GM18873 (cell line): ENCODE measurements around the gene PDS5B.
"Not testable (repeated sequence)": the region's sequence is repeated elsewhere in the genome, so short reads cannot be mapped to it uniquely, and the experiment has no call there.

ENCODE experiments used
- ATAC-seq: cut with Tn5 transposase; IDR thresholded peaks from one replicate; pipeline ENCODE4 v1.9.1; 2021; ENCODE audit warnings: mild to moderate bottlenecking, moderate library complexity, moderate number of reproducible peaks; ENCODE audit not compliant: unreplicated experiment, low FRiP score

PDS5B gene, protein sequence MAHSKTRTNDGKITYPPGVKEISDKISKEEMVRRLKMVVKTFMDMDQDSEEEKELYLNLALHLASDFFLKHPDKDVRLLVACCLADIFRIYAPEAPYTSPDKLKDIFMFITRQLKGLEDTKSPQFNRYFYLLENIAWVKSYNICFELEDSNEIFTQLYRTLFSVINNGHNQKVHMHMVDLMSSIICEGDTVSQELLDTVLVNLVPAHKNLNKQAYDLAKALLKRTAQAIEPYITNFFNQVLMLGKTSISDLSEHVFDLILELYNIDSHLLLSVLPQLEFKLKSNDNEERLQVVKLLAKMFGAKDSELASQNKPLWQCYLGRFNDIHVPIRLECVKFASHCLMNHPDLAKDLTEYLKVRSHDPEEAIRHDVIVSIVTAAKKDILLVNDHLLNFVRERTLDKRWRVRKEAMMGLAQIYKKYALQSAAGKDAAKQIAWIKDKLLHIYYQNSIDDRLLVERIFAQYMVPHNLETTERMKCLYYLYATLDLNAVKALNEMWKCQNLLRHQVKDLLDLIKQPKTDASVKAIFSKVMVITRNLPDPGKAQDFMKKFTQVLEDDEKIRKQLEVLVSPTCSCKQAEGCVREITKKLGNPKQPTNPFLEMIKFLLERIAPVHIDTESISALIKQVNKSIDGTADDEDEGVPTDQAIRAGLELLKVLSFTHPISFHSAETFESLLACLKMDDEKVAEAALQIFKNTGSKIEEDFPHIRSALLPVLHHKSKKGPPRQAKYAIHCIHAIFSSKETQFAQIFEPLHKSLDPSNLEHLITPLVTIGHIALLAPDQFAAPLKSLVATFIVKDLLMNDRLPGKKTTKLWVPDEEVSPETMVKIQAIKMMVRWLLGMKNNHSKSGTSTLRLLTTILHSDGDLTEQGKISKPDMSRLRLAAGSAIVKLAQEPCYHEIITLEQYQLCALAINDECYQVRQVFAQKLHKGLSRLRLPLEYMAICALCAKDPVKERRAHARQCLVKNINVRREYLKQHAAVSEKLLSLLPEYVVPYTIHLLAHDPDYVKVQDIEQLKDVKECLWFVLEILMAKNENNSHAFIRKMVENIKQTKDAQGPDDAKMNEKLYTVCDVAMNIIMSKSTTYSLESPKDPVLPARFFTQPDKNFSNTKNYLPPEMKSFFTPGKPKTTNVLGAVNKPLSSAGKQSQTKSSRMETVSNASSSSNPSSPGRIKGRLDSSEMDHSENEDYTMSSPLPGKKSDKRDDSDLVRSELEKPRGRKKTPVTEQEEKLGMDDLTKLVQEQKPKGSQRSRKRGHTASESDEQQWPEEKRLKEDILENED (N-terminal part only)

GRCh38 chr13:32586080-32586900 is at the start of gene PDS5B:
Gene PDS5B, plus strand, starts transcription at chr13:32586452. Its CDS starts 62,321 bp downstream, at chr13:32648773.
- ATAC-seq, result peak; percentile 79

DNA sequence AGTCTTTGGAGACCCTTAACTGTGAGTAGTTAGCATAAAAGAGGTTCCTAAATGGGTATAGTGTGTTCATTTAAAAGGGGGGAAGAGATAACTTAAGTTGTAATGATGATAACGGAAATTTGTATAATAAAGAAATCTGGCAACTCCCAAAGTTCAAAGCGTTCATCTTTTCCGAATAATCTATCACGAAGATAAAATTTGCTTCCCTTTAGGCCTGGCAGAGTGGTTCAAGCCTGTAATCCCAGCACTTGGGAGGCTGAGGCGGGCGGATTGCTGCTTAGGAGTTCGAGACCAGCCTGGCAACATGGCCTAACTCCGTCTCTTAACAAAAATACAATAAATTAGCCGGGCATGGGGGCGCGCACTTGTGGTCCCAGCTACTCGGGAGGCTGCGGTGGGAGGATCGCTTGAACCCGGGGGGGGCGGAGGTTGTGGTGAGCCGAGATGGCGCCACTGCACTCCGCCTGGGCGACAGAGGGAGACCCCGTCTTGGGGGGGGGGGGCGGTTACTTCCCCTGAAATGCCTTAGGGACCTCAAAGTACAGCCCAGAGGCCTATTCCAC is 48.6 kb upstream of the PDS5B start:
- ATAC-seq, result no peak

- ATAC-seq, result peak; percentile 56
Measured at GRCh38 chr13:32538143-32538620, 48.1 kb upstream of the PDS5B start.

GRCh38 chr13:32538621-32539246 is 47.5 kb upstream of the PDS5B start, which contains the start of gene N4BP2L2:
Gene N4BP2L2, minus strand, starts transcription at chr13:32538795. Its CDS starts 1,768 bp downstream, at chr13:32537027.
- peak; percentile 96 for ATAC-seq

- ATAC-seq, result no peak
Measured at GRCh38 chr13:32542221-32542620, 44.0 kb upstream of the PDS5B start.

GRCh38 chr13:32545083-32545482 is 41.2 kb upstream of the PDS5B start:
- no peak for ATAC-seq

DNA sequence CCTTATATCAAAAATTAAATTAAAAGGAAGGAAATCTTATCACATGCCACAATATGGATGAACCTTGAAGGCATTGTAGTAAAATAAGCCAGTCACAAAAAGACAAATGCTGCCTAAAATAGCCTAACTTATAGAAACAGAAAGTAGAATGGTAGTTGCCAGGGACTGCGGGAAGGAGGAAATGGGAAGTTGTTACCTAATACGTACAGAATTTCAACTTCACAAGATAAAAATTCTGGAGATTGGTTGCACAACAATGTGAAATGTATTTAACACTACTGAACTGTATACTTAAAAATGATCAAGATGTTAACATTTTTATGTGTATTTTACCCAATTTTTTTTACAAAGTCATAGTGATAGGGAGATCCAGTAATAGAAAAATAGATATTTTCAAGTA is 37.4 kb upstream of the PDS5B start:
- no peak for ATAC-seq

DNA sequence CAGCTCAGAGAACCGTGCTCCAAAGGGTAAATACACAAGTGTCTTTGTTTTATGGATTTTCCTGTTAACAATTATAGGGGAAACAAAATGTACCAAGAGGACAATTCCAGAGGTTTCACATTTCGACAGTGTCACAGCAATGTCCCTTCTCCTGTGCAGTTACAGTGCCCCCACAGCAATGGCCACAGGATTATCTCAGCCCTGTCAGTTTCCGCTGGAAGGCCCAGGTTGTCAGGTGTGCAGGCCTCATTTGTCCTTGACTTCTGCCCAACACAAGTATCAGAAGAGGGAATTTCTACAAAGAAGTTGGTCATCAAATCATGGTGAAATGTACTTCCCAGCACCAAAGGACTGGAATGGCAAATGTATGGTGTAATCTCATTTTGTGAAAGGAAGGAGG is 36.5 kb upstream of the PDS5B start:
- no peak for ATAC-seq

DNA sequence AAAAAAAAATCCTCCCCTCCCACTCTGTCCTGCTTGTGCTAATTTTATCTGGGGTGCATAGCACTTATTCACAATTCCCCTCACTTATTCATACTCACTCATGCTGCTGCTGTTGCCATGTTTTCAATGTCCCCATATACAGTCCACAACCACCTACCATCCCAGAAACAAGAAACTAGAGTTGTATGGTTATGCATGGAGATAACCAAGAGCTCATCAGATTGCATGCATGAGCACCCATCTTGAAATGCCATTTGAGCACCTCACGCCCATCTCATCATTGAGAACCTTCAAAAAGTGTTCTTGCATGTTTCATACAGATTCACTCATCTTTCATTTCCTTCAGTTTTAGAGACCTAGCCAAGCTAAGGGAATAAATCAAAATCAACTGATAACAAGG is 32.5 kb upstream of the PDS5B start:
- ATAC-seq, result no peak

- no peak for ATAC-seq
Measured at GRCh38 chr13:32555613-32556012, 30.6 kb upstream of the PDS5B start.

DNA sequence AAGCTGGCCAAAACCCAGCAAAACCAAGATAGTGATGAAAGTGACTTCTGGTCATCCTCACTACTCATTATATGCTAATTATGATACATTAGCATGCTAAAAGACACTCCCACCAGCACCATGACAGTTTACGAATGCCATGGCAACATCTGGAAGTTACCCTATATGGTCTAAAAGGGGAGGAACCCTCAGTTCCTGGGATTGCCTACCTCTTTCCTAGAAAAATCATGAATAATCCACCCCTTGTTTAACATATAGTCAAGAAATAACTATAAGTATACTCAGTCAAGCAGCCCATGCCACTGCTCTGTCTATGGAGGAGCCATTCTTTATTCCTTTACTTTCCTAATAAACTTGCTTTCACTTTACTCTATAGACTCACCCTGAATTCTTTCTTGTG is 25.4 kb upstream of the PDS5B start:
- not testable (repeated sequence) for ATAC-seq

DNA sequence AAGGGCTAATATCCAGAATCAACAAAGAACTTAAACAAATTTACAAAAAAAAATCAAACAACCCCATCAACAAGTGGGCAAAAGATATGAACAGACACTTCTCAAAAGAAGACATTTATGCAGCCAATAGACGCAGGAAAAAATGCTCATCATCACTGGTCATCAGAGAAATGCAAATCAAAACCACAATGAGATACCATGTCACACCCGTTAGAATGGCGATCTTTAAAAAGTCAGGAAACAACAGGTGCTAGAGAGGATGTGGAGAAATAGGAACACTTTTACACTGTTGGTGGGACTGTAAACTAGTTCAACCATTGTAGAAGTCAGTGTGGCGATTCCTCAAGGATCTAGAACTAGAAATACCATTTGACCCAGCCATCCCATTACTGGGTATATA is 10.6 kb upstream of the PDS5B start:
- ATAC-seq, result not testable (repeated sequence)

GRCh38 chr13:32577032-32577431 is 9.2 kb upstream of the PDS5B start:
- no peak for ATAC-seq

- no peak for ATAC-seq
Measured at GRCh38 chr13:32581177-32581786, 5.0 kb upstream of the PDS5B start.

- ATAC-seq, result no peak
Measured at GRCh38 chr13:32582281-32582680, 4.0 kb upstream of the PDS5B start.

- no peak for ATAC-seq
Measured at GRCh38 chr13:32582991-32583390, 3.3 kb upstream of the PDS5B start.

GRCh38 chr13:32585550-32586079 is 637 bp upstream of the PDS5B start:
- ATAC-seq, result no peak
